Keratinocyte (primary cell): ENCODE measurements around the gene KLHL29. TPM values are rescaled to one million over a fixed set of nuclear protein-coding genes. Genes with fewer than 3 reads are reported as not detected.

Source experiments
- DNase-seq: peaks from one replicate; pipeline ENCODE4 v3.0.0-alpha.2; 2011; ENCODE audit warnings: low read depth, missing footprints, low spot score
- FAIRE-seq: peaks from 2 replicates; lab custom pipeline; 2011; peaks lifted over from hg19 to GRCh38; lab: Jason Lieb, UNC
- H2AFZ ChIP-seq: 2 replicates; pipeline ENCODE4 v1.6.0; 2012; ENCODE audit warnings: low read length, control low read depth, inconsistent platforms; ENCODE audit not compliant: control insufficient read depth
- H3K27ac ChIP-seq: 2 replicates; pipeline ENCODE4 v1.5.1; 2011; ENCODE audit warnings: low read length; ENCODE audit not compliant: control insufficient read depth, insufficient read depth
- H3K27me3 ChIP-seq: 3 replicates; pipeline ENCODE4 v1.6.0; 2011; ENCODE audit warnings: low read length; ENCODE audit not compliant: control insufficient read depth, insufficient read depth; ENCODE audit errors: extremely low read depth
- H3K36me3 ChIP-seq, 2 experiments: 2 replicates in 1 of 2; 3 replicates in 1 of 2; pipeline ENCODE4 v1.5.1; 2011; ENCODE audit warnings: low read length in 2 of 2, mild to moderate bottlenecking in 1 of 2; ENCODE audit not compliant: control insufficient read depth in 2 of 2, insufficient read depth in 2 of 2; ENCODE audit errors: extremely low read depth in 1 of 2
- H3K4me1 ChIP-seq: 3 replicates; pipeline ENCODE4 v1.5.1; 2011; ENCODE audit warnings: low read length; ENCODE audit not compliant: control insufficient read depth, insufficient read depth; ENCODE audit errors: extremely low read depth
- H3K4me2 ChIP-seq: 3 replicates; pipeline ENCODE4 v1.6.0; 2011; ENCODE audit warnings: low read depth, low read length; ENCODE audit not compliant: control insufficient read depth, insufficient read depth; ENCODE audit errors: extremely low read depth
- H3K4me3 ChIP-seq, 3 experiments: fragments of 200-600 bp in 1 of 3; sonication (generic) in 1 of 3; 2 replicates in 2 of 3; 3 replicates in 1 of 3; pipeline ENCODE4 v1.5.1; 2011 to 2016; ENCODE audit warnings: low read length in 3 of 3, mild to moderate bottlenecking in 3 of 3, control low read depth in 2 of 3, inconsistent platforms in 1 of 3, low read depth in 1 of 3, mixed read lengths in 1 of 3, mixed run types in 1 of 3, moderate library complexity in 1 of 3; ENCODE audit not compliant: control insufficient read depth in 2 of 3, insufficient read depth in 2 of 3; ENCODE audit errors: extremely low read depth in 1 of 3
- H3K79me2 ChIP-seq: 2 replicates; pipeline ENCODE4 v1.6.0; 2012; ENCODE audit warnings: low read length; ENCODE audit not compliant: control insufficient read depth, insufficient read depth
- H3K9ac ChIP-seq: 3 replicates; pipeline ENCODE4 v1.6.0; 2011; ENCODE audit warnings: low read length; ENCODE audit not compliant: control insufficient read depth, insufficient read depth; ENCODE audit errors: extremely low read depth
- H3K9me1 ChIP-seq: 3 replicates; pipeline ENCODE4 v1.6.0; 2011; ENCODE audit warnings: low read length; ENCODE audit not compliant: control insufficient read depth, insufficient read depth; ENCODE audit errors: extremely low read depth
- H3K9me3 ChIP-seq: 2 replicates; pipeline ENCODE4 v1.5.1; 2012; ENCODE audit warnings: low read depth, low read length; ENCODE audit not compliant: control insufficient read depth
- H4K20me1 ChIP-seq: 3 replicates; pipeline ENCODE4 v1.6.0; 2011; ENCODE audit warnings: low read length; ENCODE audit not compliant: control insufficient read depth, insufficient read depth; ENCODE audit errors: extremely low read depth
- EZH2 ChIP-seq: IDR thresholded peaks from one replicate; pipeline ENCODE4 v1.6.1; 2012; ENCODE audit warnings: inconsistent platforms, mild to moderate bottlenecking, low read length, moderate library complexity
- dilution Hi-C: fragments of 300-500 bp; cut with MboI; formaldehyde crosslinking; loops from one replicate; pipeline ENCODE4 v1.7.0; 2020; ENCODE audit warnings: low sequenced_read_pairs; ENCODE audit not compliant: extremely low pct_ligation_motif_present
- polyA plus RNA-seq, 5 experiments: library from polyadenylated mRNA; depleted of rRNA in 3 of 5; stranded (reverse) in 3 of 5; stranded (forward) in 1 of 5; unstranded in 1 of 5; fragments of >200 nt; gene quantifications; 1 replicate in 1 of 5; 2 replicates in 3 of 5; 3 replicates in 1 of 5; pipeline versions ENCODE4 v1.2.1 to v1.2.3, GENCODE V29; 2011 to 2012; ENCODE audit warnings: missing spikeins in 2 of 5, low read depth in 1 of 5, low replicate concordance in 1 of 5
- TF ChIP-seq, protein P1 (sequence below), 3 experiments: IDR thresholded peaks in 1 of 3; conservative IDR thresholded peaks in 1 of 3; optimal IDR thresholded peaks in 1 of 3; 2 replicates in 2 of 3; 3 replicates in 1 of 3; pipeline versions ENCODE3 to v1.5.1; 2011; ENCODE audit warnings: low read length in 3 of 3, mild to moderate bottlenecking in 3 of 3, moderate library complexity in 2 of 3, control low read depth in 1 of 3, inconsistent platforms in 1 of 3; ENCODE audit not compliant: insufficient read depth in 2 of 3; ENCODE audit errors: extremely low read depth in 1 of 3

KLHL29 gene
- polyA plus RNA-seq, 1 donor (not counting 4 experiments of a cell fraction or from before 2014, with no cell fraction given) = 4.7 TPM

DNA sequence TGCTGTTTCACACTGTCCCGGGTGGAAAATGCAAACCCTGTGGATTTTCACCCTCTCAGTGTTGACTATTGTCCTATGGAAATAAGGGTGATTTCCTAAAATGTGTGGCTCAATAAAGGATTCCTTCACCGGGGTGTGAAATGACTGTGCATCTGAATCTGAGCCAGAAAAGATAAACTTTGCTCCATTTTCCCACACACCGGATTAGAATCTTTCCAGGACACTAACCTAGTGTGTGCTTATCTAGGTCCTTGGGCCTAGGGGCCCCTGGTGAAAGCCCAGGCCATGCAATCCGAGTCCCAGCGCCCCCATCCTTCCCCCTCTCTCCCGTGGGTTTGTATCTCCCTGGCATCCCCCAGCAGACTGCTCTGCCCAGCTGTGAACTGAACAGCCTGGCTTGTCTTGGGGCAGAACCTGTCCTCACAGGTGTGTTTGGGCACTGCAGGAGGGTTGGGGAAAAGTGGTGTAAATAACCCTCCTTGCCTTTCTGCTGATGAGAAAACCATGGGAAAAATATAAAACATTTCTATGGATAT, 17.3 kb downstream of the KLHL29 start:
- TF ChIP-seq EZH2 = no peak
- TF ChIP-seq, protein P1, sequence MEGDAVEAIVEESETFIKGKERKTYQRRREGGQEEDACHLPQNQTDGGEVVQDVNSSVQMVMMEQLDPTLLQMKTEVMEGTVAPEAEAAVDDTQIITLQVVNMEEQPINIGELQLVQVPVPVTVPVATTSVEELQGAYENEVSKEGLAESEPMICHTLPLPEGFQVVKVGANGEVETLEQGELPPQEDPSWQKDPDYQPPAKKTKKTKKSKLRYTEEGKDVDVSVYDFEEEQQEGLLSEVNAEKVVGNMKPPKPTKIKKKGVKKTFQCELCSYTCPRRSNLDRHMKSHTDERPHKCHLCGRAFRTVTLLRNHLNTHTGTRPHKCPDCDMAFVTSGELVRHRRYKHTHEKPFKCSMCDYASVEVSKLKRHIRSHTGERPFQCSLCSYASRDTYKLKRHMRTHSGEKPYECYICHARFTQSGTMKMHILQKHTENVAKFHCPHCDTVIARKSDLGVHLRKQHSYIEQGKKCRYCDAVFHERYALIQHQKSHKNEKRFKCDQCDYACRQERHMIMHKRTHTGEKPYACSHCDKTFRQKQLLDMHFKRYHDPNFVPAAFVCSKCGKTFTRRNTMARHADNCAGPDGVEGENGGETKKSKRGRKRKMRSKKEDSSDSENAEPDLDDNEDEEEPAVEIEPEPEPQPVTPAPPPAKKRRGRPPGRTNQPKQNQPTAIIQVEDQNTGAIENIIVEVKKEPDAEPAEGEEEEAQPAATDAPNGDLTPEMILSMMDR (optimal IDR thresholded peaks at IDR 0.05 in 1 of 3, IDR thresholded peaks at IDR 0.05 in 1 of 3, conservative IDR thresholded peaks at IDR 0.05 in 1 of 3; ENCODE audit: extremely low read depth in 1 of 3, insufficient read depth in 2 of 3, low read length in 3 of 3) = no peak
- Histone ChIP-seq H3K27me3 (no peaks in the 10 kb centered on the region), H3K9me1 (peaks cover 3% of the 10 kb centered on the region), H4K20me1 (no peaks in the 10 kb centered on the region), H3K36me3 (no peaks in the 10 kb centered on the region), H3K4me3 (peak overlapping the region in 1 of 3 experiments; percentile 4), H3K79me2 (peaks cover 16% of the 10 kb centered on the region), H3K27ac (peak overlapping the region; percentile 83), H3K4me1 (peaks cover 39% of the 10 kb centered on the region), H2AFZ (peak overlapping the region; percentile 20), H3K4me2 (peak overlapping the region; percentile 80), H3K9me3 (no peaks in the 10 kb centered on the region), H3K9ac (peak overlapping the region; percentile 70)
- dilution Hi-C loops = no loop called here
- FAIRE-seq = no peak
- DNase-seq = no peak

DNA sequence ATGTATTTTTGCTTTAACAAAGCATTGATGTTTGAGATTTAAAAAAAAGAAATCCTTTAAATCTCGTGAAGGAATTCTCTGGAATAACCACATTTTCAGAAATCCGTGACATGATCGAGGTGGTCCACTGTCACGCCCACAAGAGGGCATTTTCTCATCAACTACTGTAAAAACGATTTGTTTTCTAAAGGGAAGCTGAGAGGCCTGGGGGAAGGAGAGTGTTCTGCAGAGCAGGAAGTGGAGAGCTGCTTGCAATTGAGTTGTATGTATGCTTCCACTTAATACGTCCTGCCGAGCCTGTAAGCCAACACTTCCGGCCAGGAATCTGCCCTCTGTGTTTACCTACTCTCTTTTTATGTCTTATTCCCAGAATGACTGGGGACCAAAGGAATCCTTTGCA, 19.4 kb downstream of the KLHL29 start:
- no peaks in the 10 kb centered on the region for H3K27me3 ChIP-seq
- dilution Hi-C loops = no loop called here
- DNase-seq (no peak), FAIRE-seq (peak; percentile 88)
- H4K20me1 ChIP-seq = no peaks in the 10 kb centered on the region
- peaks cover 39% of the 10 kb centered on the region for H3K4me1 ChIP-seq
- H3K9me3 ChIP-seq = no peaks in the 10 kb centered on the region
- H3K4me2 ChIP-seq = peak overlapping the region; percentile 47
- H3K4me3 ChIP-seq = no peak overlapping the region
- H3K9ac ChIP-seq = peak overlapping the region; percentile 5
- H3K27ac ChIP-seq = peak overlapping the region; percentile 37
- no peaks in the 10 kb centered on the region for H3K36me3 ChIP-seq
- H3K79me2 ChIP-seq = peaks cover 21% of the 10 kb centered on the region
- peaks cover 3% of the 10 kb centered on the region for H3K9me1 ChIP-seq
- TF ChIP-seq, protein P1 (optimal IDR thresholded peaks at IDR 0.05 in 1 of 3, IDR thresholded peaks at IDR 0.05 in 1 of 3, conservative IDR thresholded peaks at IDR 0.05 in 1 of 3; ENCODE audit: extremely low read depth in 1 of 3, insufficient read depth in 2 of 3, low read length in 3 of 3) = peak in 1 of 3 experiments; percentile 43
- TF ChIP-seq EZH2 = no peak
- H2AFZ ChIP-seq = peak overlapping the region; percentile 66
